SK-N-SH treated with all-trans-retinoic acid at 6 μM for 48 hours (cell line): ENCODE measurements around the gene ITGB2.

Source experiments
- CSDC2 ChIP-seq: fragments of 250-450 bp; sonication (Bioruptor Pico); IDR thresholded peaks from 2 replicates; pipeline ENCODE4 v1.5.0; 2020; ENCODE audit warnings: mild to moderate bottlenecking, moderate library complexity
- PATZ1 ChIP-seq: fragments of 250-450 bp; sonication (Bioruptor Pico); IDR thresholded peaks from 2 replicates; pipeline ENCODE4 v1.8.0; 2020; ENCODE audit warnings: mild to moderate bottlenecking, moderate library complexity, borderline replicate concordance
- PPARA ChIP-seq: fragments of 250-450 bp; sonication (Bioruptor Pico); IDR thresholded peaks from 2 replicates; pipeline ENCODE4 v1.5.0; 2020; ENCODE audit warnings: mild to moderate bottlenecking, borderline replicate concordance
- ZC3H10 ChIP-seq: fragments of 250-450 bp; sonication (Bioruptor Pico); IDR thresholded peaks from 2 replicates; pipeline ENCODE4 v1.5.1; 2021; ENCODE audit warnings: mild to moderate bottlenecking, moderate library complexity
- ZFP30 ChIP-seq: fragments of 450-650 bp; formaldehyde crosslinking; IDR thresholded peaks from 2 replicates; pipeline ENCODE4 v1.5.0; 2022; ENCODE audit warnings: mild to moderate bottlenecking, moderate library complexity
- TF ChIP-seq, protein P1 (sequence below): fragments of 250-450 bp; sonication (Bioruptor Pico); IDR thresholded peaks from 2 replicates; pipeline ENCODE4 v1.8.0; 2021; ENCODE audit warnings: low read depth, mild to moderate bottlenecking, moderate library complexity, borderline replicate concordance
- TF ChIP-seq, protein P2 (sequence below): fragments of 250-450 bp; sonication (Bioruptor Pico); IDR thresholded peaks from 2 replicates; pipeline ENCODE4 v1.5.1; 2020; ENCODE audit warnings: low read depth, mild to moderate bottlenecking, moderate library complexity

DNA sequence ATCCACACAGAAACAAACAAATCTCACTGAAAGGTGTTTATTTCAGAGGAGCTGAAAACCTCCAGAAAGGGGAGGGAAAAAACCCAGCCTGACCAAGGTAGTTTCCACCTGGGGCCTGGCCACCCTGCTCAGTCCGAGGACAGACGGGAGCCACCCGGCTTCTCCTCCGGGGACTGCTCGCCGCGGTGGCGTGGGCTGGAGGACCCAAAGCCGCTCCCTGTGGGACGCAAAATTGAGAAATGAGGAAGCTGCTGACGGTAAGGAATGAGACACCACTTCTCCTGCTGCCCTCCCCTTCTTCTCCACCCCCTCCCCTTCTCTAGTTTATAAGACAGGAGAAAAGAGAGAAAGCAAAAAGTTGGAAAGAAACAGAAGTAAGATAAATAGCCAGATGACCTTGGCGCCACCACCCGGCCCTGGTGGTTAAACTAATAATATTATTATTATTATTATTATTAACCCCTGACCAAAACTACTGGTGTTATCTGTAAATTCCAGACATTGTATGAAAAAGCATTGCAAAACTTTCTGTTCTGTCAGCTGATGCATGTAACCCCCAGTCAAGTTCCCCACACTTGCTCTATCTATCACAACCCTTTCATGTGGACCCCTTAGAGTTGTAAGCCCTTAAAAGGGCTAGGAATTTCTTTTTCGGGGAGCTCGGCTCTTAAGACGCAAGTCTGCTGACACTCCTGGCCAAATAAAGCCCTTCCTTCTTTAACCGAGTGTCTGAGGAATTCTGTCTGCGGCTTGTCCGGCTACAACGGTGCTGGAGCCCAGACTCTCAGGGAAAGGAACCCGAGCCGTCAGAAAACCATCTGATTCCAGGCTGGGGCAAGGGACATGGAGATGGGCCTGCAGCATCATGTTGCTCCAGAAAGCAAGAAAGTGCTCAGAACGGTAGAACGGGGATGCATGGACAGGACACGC lies 12.5 kb downstream of the ITGB2 start:
- TF ChIP-seq ZFP30 (CRISPR knock-in tag): no peak
- TF ChIP-seq, protein P1, sequence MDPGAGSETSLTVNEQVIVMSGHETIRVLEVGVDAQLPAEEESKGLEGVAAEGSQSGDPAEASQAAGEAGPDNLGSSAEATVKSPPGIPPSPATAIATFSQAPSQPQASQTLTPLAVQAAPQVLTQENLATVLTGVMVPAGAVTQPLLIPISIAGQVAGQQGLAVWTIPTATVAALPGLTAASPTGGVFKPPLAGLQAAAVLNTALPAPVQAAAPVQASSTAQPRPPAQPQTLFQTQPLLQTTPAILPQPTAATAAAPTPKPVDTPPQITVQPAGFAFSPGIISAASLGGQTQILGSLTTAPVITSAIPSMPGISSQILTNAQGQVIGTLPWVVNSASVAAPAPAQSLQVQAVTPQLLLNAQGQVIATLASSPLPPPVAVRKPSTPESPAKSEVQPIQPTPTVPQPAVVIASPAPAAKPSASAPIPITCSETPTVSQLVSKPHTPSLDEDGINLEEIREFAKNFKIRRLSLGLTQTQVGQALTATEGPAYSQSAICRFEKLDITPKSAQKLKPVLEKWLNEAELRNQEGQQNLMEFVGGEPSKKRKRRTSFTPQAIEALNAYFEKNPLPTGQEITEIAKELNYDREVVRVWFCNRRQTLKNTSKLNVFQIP (CRISPR knock-in tag): no peak
- TF ChIP-seq ZC3H10 (CRISPR knock-in tag): no peak
- no peak for TF ChIP-seq PPARA (CRISPR knock-in tag)
- no peak for TF ChIP-seq CSDC2 (CRISPR knock-in tag)
- TF ChIP-seq PATZ1 (CRISPR knock-in tag): no peak
- TF ChIP-seq, protein P2, sequence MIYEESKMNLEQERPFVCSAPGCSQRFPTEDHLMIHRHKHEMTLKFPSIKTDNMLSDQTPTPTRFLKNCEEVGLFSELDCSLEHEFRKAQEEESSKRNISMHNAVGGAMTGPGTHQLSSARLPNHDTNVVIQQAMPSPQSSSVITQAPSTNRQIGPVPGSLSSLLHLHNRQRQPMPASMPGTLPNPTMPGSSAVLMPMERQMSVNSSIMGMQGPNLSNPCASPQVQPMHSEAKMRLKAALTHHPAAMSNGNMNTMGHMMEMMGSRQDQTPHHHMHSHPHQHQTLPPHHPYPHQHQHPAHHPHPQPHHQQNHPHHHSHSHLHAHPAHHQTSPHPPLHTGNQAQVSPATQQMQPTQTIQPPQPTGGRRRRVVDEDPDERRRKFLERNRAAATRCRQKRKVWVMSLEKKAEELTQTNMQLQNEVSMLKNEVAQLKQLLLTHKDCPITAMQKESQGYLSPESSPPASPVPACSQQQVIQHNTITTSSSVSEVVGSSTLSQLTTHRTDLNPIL (CRISPR knock-in tag): no peak
